Stimulated activated CD4-positive, alpha-beta T cell treated with anti-CD3 and anti-CD28 coated beads, Interleukin-12 subunit alpha, Interleukin-12 subunit beta, amount 100 ng/mL, for 4 hours (primary cell): Measurements from ENCODE around the gene TYK2.
"Not testable (repeated sequence)": the region's sequence is repeated elsewhere in the genome, so short reads cannot be mapped to it uniquely, and the experiment has no call there.

Experiments used
- DNase-seq: peaks from one replicate; pipeline ENCODE4 v3.0.0-alpha.2; 2020

TYK2 gene

DNA sequence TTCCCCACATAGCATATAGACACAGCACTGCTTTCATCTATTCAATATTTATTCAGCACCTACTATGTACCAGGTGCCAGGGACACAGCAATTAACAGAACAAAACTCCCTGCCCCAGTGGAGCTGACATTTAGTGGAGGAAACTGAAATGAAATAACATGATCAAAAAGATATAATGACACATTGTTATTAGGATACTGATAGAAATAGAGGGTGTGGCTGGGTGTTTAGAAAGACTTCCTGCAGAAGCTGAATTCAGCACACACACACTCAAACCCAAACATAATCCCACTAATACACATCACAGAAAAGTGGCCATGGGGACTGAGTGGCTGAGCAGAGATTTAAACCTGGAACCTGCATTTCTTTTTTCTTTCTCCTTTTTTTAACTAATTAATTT lies 26.7 kb upstream of the TYK2 start:
- no peak for DNase-seq

DNA sequence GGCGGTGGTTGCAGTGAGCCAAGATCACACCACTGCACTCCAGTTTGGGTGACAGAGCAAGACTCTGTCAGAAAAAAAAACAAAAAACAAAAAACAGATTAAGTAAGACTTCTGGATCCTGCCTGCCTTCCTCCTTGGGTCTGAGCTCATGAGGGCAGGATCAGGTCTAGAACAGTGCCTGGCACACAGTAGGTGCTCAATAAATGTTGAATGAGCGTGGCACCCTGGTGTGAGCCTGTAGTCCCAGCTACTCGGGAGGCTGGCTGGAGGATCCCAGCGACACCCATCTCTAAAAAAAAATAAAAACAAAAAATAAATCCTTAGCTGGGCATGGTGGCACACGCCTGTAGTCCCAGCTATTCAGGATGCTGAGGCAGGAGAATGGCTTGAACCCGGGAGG lies 25.8 kb upstream of the TYK2 start:
- DNase-seq, result no peak

DNA sequence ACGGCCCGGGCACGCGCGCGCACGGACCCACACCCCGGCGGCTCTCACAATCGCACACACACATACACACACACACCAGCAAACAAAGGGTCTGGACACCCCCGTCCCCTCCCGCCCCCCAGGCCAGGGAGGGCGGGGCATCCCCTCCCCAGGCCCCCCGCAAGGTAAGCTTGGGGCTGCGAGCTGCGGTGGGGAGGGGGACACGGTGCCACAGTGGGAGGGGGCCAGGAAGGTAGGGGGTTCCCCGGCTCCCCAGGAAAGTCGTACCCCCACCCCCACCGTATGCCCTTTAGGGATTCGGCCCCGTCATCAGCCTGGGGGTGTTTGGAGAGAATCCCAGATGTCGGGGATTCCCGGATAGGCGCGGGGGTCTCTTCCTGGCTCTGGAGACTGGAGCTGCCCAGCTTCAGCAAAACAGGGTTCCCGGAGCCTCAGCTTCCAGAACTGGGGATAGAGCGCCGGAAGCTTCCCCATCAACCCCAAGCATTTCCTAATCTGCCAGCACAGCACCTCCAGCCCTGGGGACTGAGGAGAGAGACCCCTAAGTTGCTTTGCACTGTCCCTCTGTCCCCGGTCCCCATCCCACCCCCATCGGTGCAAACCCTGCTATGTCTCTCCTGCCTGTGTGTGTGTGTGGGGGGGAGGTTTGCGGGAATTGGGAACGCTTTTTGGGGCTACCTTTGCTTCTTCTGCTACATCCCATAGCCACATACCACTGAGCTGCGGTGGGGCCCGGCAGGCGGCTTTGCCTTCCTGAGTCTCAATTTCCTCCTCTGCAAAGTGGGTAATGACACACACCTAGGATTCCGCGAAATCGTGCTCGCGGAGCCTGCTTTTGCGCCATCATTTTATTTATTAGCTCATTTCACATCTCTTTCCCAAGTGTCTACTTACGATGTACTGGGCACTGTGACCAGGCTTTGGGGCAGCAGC lies 24.8 kb upstream of the TYK2 start:
- DNase-seq, result no peak

DNA sequence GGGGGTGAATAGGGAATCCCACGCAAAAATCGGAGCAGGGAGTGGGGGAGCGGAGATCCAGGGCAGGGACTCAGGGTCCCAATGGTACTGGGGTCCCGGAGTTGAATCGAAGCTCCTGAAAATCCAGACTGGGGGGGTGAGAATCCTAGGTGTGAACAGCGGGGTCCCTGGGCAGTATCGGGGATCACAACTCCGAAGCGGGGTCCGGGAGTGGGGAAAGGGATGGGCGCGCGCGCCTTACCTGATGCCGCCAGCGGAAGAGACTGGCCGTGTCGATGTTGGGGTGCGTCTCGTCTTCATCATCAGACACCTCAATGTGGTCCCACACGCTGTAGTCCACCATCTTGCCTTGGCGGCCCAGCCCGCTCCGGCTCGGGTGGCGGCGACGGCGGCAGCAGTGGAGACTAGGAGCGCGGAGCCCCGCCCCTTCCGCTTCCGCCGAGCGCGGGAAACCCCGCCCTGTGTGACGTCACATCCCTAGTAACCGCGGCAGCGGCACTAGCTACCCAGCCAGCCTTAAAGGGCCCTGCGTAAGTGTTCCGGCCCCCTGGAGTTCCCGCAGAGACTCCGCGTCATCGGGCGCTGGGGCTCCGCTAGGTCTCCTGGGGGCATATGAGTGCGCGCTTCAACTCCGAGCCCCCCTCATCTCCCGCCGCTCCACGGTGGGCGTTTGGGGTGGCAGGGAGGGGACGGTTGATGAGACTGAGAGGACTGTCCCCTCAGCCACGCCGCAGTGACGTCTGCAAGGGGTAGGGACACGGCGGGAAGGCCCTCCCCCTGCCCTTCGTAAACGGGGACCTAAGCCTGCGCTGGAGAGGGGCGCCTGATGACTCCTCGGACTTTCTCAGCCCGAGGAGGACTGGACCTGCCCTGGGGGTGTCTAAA lies 23.0 kb upstream of the TYK2 start, which contains the start of gene CDC37:
Gene CDC37 (minus strand): TSS at position 406 of the 885 bp plus-strand sequence. CDS start 63 bp downstream, at position 343.
- peak; percentile 97 for DNase-seq

DNA sequence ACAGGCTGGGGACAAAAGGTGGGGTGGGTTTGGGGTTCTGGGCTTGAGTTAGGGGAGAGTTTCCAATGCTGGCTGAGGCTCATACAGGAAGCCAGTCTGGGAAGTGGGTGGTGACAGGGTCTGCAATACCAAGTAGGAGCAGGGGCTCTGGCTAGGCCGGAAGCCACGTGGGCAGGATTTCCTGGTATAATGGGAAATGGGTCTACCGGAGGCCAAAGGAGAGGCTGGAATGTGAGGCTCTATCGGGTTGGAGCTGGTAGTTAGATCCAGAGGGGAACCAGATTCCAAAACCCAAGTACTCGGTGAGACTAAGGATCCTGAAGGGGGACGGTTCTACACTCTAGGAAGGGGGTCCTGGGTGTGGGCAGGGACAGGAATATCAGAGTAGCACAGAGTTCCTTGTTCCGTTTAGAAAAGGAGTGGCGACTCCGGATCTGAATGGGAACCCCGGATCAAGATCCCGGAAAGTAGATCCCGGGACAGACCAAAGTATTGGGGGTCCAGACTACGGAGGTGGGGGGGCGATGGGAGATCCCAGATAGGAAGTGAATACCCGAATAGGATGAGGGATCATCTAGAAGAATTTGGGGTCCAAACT lies 22.2 kb upstream of the TYK2 start:
- DNase-seq, result no peak

DNA sequence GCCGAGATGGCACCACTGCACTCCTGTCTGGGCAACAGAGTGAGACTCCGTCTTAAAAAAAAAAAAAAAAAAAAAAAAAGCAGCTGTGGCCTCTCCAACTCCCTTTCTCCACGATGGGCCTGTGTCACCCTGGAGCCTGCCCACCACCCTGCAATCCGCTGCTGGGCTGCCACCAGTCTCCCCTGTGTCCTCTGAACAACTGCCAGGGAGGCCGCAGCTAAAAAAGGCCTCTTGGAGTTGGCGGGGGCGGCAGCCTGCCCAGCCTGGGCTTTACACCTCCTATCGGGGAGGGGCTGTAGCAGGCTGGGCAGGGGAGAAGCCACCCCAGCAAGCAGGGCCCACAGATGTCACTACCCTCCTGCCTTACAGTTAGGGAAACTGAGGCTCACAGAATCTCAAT lies 19.5 kb upstream of the TYK2 start:
- DNase-seq, result no peak

DNA sequence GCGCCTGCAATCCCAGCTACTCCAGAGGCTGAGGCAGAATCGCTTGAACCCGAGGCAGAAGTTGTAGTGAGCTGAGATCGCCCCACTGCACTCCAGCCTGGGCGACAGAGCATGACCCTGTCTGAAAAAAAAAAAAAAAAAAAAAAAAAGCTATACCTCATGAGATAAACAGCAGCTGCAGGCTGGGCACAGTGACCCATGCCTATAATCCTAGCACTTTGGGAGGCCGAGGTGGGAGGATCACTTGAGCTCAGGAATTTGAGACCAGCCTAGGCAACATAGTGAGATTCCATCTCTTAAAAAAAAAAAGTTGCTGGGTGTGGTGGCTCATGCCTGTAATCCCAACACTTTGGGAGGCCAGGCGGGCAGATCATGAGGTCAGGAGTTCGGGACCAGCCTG lies 19.0 kb upstream of the TYK2 start:
- not testable (repeated sequence) for DNase-seq

DNA sequence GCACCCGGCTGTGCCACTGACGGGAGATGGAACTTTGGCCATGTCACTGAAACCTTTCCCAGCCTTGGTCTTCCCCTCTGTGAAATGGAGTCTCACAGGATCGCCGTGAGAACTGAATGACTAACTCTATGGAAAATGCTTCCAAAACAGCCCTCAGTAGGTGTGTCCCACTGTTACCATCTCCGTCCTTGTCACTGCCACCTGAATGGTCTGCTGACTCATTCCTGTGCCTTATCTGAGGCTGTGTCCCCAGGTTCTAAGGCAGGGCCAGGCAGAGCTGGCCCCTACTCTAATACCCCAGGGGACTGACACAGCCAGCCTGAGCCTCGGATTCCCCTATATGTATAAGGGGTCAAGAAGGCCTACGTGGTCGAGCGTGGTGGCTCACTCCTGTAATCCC lies 18.4 kb upstream of the TYK2 start:
- DNase-seq, result no peak

DNA sequence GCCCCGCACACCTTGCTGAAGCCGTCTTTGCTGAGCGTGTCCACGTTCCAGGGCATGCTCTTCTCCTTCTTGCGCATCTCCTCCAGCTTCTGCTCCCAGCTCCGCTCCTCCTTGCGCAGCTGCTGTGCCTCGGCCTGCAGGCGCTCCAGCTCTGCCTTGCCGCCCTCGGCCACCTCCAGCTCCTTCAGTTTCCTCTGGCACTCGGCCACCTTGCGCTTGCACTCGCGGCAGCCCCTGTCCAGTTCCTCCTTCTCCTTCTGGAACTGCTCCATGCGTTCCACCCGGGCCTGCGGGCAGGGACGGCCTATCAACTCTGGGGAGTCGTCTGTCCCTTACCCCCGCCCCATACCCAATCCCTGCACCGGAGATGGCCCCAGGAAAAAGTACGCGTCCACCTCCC lies 15.5 kb upstream of the TYK2 start:
- DNase-seq, result no peak

DNA sequence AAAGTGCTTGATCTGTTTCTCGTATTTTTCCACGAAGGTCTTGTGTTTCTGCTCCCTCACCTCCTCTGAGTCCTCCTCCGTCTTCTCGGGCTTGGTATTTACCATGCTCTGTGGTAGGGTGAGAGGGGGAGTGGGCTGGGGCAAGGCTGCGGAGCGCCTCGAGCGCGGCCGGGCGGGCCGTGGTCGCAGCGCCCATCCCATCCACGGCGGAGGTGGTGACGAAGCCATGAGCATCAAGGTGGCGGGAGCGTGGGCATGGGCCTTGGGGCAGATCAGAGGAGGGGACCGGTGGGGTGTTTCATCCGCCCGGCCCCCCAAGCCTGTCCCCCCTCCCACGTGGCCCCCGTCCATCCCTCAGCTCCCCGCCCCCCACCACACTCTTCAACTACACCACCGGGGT lies 15.1 kb upstream of the TYK2 start:
- DNase-seq, result no peak

DNA sequence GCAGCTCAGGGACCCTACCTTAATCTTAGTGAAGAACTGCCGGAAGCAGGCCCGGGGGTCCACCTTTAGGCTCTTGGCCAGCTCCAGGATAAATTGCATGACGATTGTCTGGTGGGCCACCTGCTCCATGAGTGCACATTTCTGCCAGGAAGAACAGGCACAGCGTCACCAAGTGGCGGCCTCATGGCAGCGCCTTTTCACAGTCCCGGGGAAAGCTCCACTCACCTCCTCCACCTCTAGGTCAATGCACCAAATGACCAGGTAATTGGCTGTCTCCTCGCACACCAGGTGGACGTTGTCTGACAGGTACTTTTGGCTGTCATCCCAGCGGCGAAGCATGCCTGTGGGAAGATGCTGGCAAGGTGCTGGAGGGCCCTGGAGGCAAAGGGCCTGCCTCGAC lies 14.6 kb upstream of the TYK2 start:
- DNase-seq, result no peak

DNA sequence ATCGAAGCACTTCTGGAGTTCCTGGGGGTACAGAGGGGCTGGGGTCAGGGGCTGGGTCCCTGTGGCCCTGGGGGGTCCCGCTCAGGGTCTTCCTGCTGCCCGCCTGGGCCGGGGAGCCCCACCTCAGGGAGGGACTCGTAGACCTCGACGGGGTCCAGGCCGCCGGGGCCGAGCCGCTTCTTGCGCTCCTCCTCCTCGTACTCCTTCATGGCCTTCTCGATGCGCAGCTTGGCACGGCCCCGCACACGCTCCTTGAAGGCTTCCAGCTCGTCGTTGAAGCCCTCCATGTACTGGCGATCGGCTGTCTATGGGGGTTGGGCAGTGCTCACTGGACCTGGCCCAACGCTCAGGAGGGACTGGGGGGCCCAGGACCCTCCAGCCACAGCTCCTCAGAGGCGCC lies 12.8 kb upstream of the TYK2 start:
- DNase-seq, result no peak

DNA sequence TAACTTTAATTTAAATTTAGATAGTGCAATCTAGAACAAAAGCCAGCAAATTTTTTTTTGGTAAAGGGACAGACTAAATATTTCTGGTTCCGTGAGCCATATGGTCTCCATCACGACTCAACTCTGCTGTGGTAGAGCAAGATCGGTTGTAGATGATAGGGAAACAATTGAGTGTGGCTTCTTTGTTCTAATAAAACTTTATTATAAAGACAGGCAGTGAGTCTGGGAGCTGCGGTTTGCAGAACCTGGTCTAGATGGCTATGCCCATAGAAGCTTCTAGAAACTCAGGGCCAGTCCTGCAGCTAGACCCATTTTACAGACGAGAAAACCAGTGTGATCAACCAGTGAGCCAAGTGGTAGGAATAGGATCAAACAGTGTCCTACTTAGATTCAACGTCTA lies 11.7 kb upstream of the TYK2 start:
- DNase-seq, result no peak

DNA sequence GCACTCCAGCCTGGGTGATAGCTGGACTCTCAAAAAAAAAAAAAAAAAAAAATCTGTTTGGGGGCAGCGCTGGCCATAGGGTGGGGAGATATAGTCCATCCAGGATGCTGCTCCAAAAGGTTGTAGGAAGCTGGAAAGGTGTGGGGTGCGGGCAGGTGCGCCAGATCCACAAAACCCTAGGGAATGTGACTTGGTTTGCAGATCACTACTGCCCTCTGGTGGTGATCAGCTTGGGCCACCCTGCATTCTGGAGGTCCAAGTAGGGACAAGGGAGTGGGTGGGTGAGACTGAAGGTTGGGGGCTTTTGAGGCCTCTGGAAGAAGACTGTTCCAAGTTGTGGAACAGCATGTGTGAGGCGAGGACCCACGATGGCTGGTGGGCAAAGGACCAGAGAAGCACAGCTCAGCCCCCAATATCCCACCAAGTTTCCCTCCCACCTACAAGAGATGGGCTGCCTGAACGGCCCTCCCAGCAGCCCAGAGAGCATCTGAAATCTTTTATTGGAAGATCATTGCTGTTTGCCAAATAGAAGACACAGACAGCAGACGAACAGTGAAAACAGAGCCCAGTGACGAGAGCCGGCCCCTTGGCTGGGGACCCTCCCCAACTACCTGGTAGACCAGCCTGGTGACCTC lies 10.4 kb upstream of the TYK2 start:
- DNase-seq, result peak; percentile 62

DNA sequence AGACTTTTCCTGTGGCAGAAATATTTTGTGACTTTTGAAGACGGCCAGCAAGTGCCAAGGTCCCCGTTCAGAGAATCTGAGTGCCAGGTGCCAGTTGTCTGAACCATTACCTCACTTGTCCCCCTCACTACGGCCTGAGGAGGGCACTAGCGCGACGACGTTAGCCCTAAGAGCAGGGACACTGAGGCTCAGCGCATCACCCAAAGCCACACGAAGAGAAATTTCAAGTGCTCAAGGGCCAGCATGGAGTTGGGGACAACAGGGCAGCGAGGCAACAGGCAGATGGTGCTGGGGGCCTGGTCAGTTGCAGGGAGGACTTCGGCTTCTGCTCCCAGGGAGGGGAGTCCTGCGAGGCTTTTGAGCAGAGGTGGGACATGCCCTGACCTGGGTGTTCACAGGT lies 9.5 kb upstream of the TYK2 start:
- DNase-seq, result peak; percentile 25

DNA sequence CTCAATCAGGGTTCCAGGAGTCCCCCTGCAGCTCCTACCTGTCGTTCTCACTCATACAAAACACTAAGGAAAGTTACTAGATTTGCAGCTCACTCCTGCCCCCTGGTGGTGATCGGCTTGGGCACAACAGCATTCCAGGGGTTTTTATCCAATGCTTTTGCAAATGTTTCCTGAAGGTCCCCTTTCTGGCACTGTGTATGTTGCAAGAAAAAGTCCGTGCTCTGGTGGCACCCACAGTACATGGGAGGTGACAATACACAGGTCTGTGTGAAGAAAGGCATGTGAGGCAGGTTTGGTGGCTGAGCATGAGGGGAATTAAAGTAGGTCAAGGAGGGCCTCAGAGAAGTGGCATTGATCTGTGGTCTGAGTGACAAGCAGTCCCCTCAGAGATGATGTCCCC lies 8.6 kb upstream of the TYK2 start:
- DNase-seq, result peak; percentile 88

DNA sequence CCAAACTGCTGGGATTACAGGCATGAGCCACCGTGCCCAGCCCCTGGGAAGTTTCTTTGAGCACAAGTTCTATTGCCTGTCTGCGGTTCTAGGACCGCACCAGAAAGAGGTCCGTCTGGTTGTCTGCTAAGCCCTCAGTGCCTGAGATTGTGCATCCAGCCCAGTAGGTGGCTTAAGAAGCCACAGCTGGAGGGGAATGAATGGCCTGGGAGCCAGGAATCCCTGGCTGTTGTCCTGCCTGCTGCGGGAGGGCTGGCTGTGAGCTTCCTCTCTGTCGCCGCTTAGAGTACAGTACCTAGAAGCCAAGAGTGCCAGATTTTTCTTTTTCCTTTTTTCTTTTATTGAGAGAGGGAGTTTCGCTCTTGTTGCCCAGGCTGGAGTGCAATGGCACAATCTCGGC lies 4.2 kb upstream of the TYK2 start:
- no peak for DNase-seq

DNA sequence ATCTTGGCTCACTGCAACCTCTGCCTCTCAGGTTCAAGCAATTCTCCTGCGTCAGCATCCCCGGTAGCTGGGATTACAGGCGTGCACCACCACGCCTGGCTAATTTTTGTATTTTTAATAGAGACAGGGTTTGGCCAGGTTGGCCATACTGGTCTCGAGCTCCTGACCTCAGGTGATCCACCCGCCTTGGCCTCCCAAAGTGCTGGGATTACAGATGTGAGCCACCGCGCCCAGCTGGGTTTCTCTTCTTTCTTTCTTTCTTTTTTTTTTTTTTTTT lies 2.8 kb upstream of the TYK2 start:
- not testable (repeated sequence) for DNase-seq

DNA sequence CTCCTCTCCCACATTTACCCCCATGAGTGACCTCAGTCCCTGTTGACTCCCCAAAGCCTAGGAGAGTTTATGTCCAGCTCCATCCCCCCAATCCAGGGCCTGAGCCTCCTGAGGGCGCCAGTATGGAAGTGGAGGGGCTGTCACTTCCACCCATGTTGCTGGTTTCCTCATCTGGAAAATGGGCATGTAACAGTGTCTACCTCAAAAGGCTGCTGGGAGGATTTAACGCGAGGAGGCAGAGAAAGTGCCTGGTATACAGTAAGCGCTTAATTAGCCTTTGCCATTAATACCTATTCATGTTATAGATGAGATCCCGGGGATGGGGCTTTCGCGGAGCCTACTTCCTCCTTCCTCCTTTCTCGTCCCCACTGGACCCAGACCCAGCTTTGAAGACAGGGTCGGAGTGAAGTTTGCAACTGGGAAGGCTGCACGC lies 476 bp downstream of the TYK2 start:
- no peak for DNase-seq

DNA sequence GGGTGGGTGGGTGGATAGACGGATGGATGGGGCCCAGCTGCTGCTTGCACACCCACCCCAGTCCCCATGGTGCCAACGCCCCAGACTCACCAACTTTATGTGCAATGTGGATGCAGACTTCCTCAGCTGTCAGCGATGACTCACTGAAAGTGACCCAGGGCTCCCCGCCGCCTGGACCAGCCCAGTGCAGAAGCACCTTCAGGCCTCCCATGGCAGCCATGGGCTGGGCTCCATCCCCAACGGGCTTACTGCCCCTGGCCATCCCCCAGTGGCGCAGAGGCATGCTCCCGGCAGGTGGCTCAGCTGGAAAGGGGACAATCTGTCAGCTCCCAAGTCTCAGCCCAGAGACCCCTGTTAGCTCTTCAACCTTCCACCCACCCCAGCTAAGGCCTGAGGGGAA lies 2.2 kb downstream of the TYK2 start:
- DNase-seq, result no peak

DNA sequence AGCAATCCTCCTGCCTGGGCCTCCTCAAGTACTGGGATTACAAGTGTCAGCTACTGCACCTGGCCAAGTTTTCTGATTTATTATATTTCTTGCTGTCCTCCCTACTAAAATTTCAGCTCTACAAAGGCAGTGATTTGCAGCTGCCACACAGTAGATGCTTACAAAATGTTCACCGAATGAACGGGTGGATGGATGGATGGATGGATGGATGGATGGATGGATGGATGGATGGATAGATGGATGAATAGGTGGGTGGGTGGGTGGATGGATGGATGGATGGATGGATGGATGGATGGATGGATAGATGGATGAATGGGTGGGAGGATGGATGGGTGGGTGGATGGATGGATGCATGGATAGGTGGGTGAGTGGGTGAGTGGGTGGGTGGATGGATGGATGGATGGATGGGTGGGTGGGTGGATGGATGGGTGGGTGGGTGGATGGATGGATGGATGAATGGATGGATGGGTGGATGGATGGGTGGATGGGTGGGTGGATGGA lies 3.2 kb downstream of the TYK2 start:
- not testable (repeated sequence) for DNase-seq

DNA sequence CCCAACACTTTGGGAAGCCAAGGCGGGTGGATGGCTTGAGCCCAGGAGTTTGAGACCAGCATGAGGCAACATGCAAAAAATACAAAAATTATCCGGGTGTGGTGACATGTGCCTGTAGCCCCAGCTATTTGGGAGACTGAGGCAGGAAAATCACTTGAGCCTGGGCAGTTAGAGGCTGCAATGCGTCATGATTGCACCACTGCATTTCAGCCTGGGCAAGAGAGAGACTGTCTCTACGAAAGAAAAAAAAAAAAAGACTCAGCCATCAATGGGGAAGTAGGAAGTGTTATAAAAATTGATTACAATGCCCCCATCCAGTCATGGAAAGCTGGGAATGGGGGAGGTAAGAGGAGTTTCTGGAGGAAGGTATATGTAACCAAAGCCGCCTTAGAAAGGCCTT lies 5.4 kb downstream of the TYK2 start:
- DNase-seq, result no peak

DNA sequence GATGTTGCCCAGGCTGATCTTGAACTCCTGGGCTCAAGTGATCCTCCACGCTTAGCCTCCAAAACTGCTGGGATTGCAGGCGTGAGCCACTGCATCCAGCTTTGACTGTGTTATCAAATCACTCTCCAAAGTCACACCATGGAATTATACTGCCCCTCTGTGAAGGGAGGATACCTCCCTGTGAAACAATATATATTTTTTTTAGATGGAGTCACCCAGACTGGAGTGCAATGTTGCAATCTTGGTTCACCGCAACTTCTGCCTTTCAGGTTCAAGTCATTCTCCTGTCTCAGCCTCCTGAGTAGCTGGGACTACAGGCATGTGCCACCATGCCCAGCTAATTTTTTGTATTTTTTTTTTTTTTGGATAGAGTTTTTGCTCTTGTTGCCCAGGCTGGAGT lies 7.7 kb downstream of the TYK2 start:
- no peak for DNase-seq
